Transverse colon (tissue), 4 donors: ENCODE results near the gene ARHGAP10. TPM values are rescaled to one million over a fixed set of nuclear protein-coding genes. Genes with fewer than 3 reads are reported as not detected.
A peak's percentile ranks its signal among the peaks of the same experiment; 100 is the strongest.

ENCODE experiments used
- DNase-seq: peaks from one replicate; pipeline ENCODE4 v3.0.0-alpha.2; 2019
- H3K27ac ChIP-seq, 4 donors: fragments of 200-600 bp; sonication (generic); 2 replicates each; pipeline ENCODE4 v1.5.1; 2016 to 2018; ENCODE audit warnings: inconsistent platforms in 4 of 4
- H3K27me3 ChIP-seq: fragments of 200-600 bp; sonication (generic); 2 replicates; pipeline ENCODE4 v1.5.1; 2017; ENCODE audit warnings: inconsistent platforms
- H3K36me3 ChIP-seq, 4 donors: fragments of 200-600 bp; sonication (generic); 2 replicates each; pipeline ENCODE4 v1.5.1; 2017 to 2019; ENCODE audit warnings: inconsistent platforms in 4 of 4
- H3K4me1 ChIP-seq, 4 donors: fragments of 200-600 bp; sonication (generic); 2 replicates each; pipeline ENCODE4 v1.5.1; 2017 to 2020; ENCODE audit warnings: inconsistent platforms in 4 of 4
- H3K4me3 ChIP-seq, 4 donors: fragments of 200-600 bp; sonication (generic); 1 replicate in 1 of 4; 2 replicates in 3 of 4; pipeline versions ENCODE4 v1.5.1 to v1.6.1; 2017 to 2019; ENCODE audit warnings: inconsistent platforms in 4 of 4
- H3K9me3 ChIP-seq, 2 donors: fragments of 200-600 bp; sonication (generic); 2 replicates each; pipeline ENCODE4 v1.5.1; 2017 to 2019; ENCODE audit warnings: inconsistent platforms in 2 of 2
- CTCF ChIP-seq, 5 experiments: fragments of 200-600 bp in 3 of 5; fragments of 450-650 bp in 2 of 5; sonication (generic) in 3 of 5; IDR thresholded peaks; 1 replicate in 2 of 5; 2 replicates in 3 of 5; pipeline ENCODE4 v1.5.1; 2016 to 2017; ENCODE audit warnings: antibody characterized with exemption in 5 of 5, inconsistent platforms in 3 of 5, mild to moderate bottlenecking in 2 of 5, moderate library complexity in 1 of 5
- EP300 ChIP-seq: sonication (generic); formaldehyde crosslinking; IDR thresholded peaks from one replicate; pipeline ENCODE4 v1.6.1; 2017; ENCODE audit warnings: antibody characterized with exemption, low read depth
- POLR2A ChIP-seq: fragments of 450-650 bp; IDR thresholded peaks from one replicate; pipeline ENCODE4 v1.6.1; 2016; ENCODE audit warnings: antibody characterized with exemption, mild to moderate bottlenecking, moderate library complexity
- POLR2AphosphoS5 ChIP-seq, 3 donors: sonication (generic); formaldehyde crosslinking; IDR thresholded peaks; one replicate each; pipeline ENCODE4 v1.6.1; 2016; ENCODE audit warnings: antibody characterized with exemption in 3 of 3
- WGBS, 2 donors: methylation state at CpG; one replicate each; pipeline ENCODE4 v1.1.5; 2018; ENCODE audit warnings: low coverage in 1 of 2; 5-methylcytosine and 5-hydroxymethylcytosine counted together
- in situ Hi-C, 4 donors: fragments of 200-750 bp; cut with MboI; loops; one replicate each; pipeline versions ENCODE4 v1.15.0 to v1.15.1; 2017; ENCODE audit warnings: low sequenced_read_pairs in 3 of 4, low pct_ligation_motif_present in 1 of 4, low pct_unique_long_range_greater_than_20kb in 1 of 4
- intact Hi-C: fragments of 100-400 bp; cut with DNase I; formaldehyde crosslinking; loops from one replicate; pipeline ENCODE4 v1.15.1; 2023; ENCODE audit warnings: low total_unique reads
- total RNA-seq, 4 donors: library from RNA; depleted of rRNA; stranded (reverse); fragments of >200 nt; gene quantifications; one replicate each; pipeline ENCODE4 v1.1.0, GENCODE V29; 2016

ARHGAP10 gene
- total RNA-seq, 4 donors from 2014 or later: 14.7 to 27.3 (median 22.9) TPM

GRCh38 chr4:147725673-147726072, 6.2 kb upstream of the ARHGAP10 start:
- TF ChIP-seq EP300 (no peak), POLR2A (no peak), POLR2AphosphoS5 (IDR thresholded peaks at IDR 0.05) (no peak), CTCF (IDR thresholded peaks at IDR 0.05) (no peak)
- no peak for DNase-seq
- H3K4me1 ChIP-seq: no peaks in the 10 kb centered on the region
- peaks cover 7% of the 10 kb centered on the region for H3K27me3 ChIP-seq
- no peaks in the 10 kb centered on the region for H3K9me3 ChIP-seq
- H3K36me3 ChIP-seq: no peaks in the 10 kb centered on the region
- 67 to 88% methylated on average over 1 to 4 of the region's 4 CpGs for WGBS, 2 donors
- no peak overlapping the region for H3K4me3 ChIP-seq
- H3K27ac ChIP-seq: no peak overlapping the region
- intact Hi-C loops: no loop called here
- in situ Hi-C loops: no loop called here

GRCh38 chr4:147727476-147728028, 4.3 kb upstream of the ARHGAP10 start:
- no peak for DNase-seq
- H3K9me3 ChIP-seq: no peaks in the 10 kb centered on the region
- H3K27ac ChIP-seq: no peak overlapping the region
- peaks cover 19% of the 10 kb centered on the region for H3K27me3 ChIP-seq
- H3K4me3 ChIP-seq: no peak overlapping the region
- no peak for TF ChIP-seq EP300
- TF ChIP-seq POLR2AphosphoS5 (IDR thresholded peaks at IDR 0.05): no peak
- no peak for TF ChIP-seq POLR2A
- TF ChIP-seq CTCF (IDR thresholded peaks at IDR 0.05): no peak
- in situ Hi-C loops (no loop called here), intact Hi-C loops (no loop called here)
- no peaks in the 10 kb centered on the region for H3K36me3 ChIP-seq
- 90% methylated on average over 2 of the region's 2 CpGs; no CpG with 5 or more reads in 1 of the 2 donors for WGBS, 2 donors
- H3K4me1 ChIP-seq: peaks cover 0 to 4% (median under 1%) of the 10 kb centered on the region in 4 donors

- H3K4me1 ChIP-seq: peaks cover 0 to 27% (median 6%) of the 10 kb centered on the region in 4 donors
- no peak for DNase-seq
- H3K9me3 ChIP-seq: no peaks in the 10 kb centered on the region
- intact Hi-C loops: loop anchor here (10.0 kb wide), 1 partner anchor 134 kb away; no protein-coding TSS in a partner anchor
- H3K27me3 ChIP-seq: peaks cover 40% of the 10 kb centered on the region
- no peak overlapping the region for H3K4me3 ChIP-seq
- 74 to 77% methylated on average over 4 of the region's 4 CpGs for WGBS, 2 donors
- H3K36me3 ChIP-seq: no peaks in the 10 kb centered on the region
- in situ Hi-C loops: no loop called here
- TF ChIP-seq EP300 (no peak), CTCF (IDR thresholded peaks at IDR 0.05) (no peak), POLR2A (no peak), POLR2AphosphoS5 (IDR thresholded peaks at IDR 0.05) (no peak)
- no peak overlapping the region for H3K27ac ChIP-seq
Measured at GRCh38 chr4:147730333-147730732, 1.6 kb upstream of the ARHGAP10 start.

- 3 to 7% methylated on average over 7 to 38 of the region's 38 CpGs for WGBS, 2 donors
- intact Hi-C loops: loop anchor here (10.0 kb wide), 1 partner anchor 132 kb away; no protein-coding TSS in a partner anchor
- in situ Hi-C loops: no loop called here
Measured at GRCh38 chr4:147732518-147733235, 789 bp downstream of the ARHGAP10 start.

More at GRCh38 chr4:147732518-147733235, 789 bp downstream of the ARHGAP10 start:
- peak; percentile 11 for DNase-seq
- Histone ChIP-seq H3K4me3 (peak overlapping the region; percentile 56 to 81 (median 70)), H3K27ac (peak overlapping the region; percentile 85 to 94 (median 92)), H3K9me3 (no peaks in the 10 kb centered on the region), H3K36me3 (no peaks in the 10 kb centered on the region), H3K27me3 (peaks cover 40% of the 10 kb centered on the region), H3K4me1 (peaks cover 5 to 48% (median 6%) of the 10 kb centered on the region in 4 donors)
- TF ChIP-seq POLR2AphosphoS5 (IDR thresholded peaks at IDR 0.05) (no peak), POLR2A (no peak), EP300 (no peak)
